ENCODE measurements around the gene NPHS2.

Gene NPHS2

GRCh38 chr1:179554427-179554826 lies 21.3 kb downstream of the NPHS2 start:
- no peaks in the 10 kb centered on the region for H3K4me1 ChIP-seq (ENCODE audit: control insufficient read depth in 1 of 2, insufficient read depth in 1 of 2, low read depth in 1 of 2, low read length in 1 of 2)
- H3K9me3 ChIP-seq, result no peaks in the 10 kb centered on the region
- TF ChIP-seq, protein P1, sequence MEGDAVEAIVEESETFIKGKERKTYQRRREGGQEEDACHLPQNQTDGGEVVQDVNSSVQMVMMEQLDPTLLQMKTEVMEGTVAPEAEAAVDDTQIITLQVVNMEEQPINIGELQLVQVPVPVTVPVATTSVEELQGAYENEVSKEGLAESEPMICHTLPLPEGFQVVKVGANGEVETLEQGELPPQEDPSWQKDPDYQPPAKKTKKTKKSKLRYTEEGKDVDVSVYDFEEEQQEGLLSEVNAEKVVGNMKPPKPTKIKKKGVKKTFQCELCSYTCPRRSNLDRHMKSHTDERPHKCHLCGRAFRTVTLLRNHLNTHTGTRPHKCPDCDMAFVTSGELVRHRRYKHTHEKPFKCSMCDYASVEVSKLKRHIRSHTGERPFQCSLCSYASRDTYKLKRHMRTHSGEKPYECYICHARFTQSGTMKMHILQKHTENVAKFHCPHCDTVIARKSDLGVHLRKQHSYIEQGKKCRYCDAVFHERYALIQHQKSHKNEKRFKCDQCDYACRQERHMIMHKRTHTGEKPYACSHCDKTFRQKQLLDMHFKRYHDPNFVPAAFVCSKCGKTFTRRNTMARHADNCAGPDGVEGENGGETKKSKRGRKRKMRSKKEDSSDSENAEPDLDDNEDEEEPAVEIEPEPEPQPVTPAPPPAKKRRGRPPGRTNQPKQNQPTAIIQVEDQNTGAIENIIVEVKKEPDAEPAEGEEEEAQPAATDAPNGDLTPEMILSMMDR (IDR thresholded peaks at IDR 0.05), result no peak
- no peak overlapping the region for H3K27ac ChIP-seq
- no peak overlapping the region for H3K4me3 ChIP-seq (ENCODE audit: low read depth in 1 of 2, low read length in 1 of 2)
- H3K36me3 ChIP-seq, result no peaks in the 10 kb centered on the region
- peaks cover 8% of the 10 kb centered on the region for H3K27me3 ChIP-seq

GRCh38 chr1:179550746-179551682 lies 24.7 kb downstream of the NPHS2 start:
- Histone ChIP-seq H3K4me1 (ENCODE audit: control insufficient read depth in 1 of 2, insufficient read depth in 1 of 2, low read depth in 1 of 2, low read length in 1 of 2) (no peaks in the 10 kb centered on the region), H3K27me3 (no peaks in the 10 kb centered on the region), H3K9me3 (no peaks in the 10 kb centered on the region), H3K4me3 (ENCODE audit: low read depth in 1 of 2, low read length in 1 of 2) (no peak overlapping the region), H3K27ac (no peak overlapping the region), H3K36me3 (no peaks in the 10 kb centered on the region)
- TF ChIP-seq, protein P1 (IDR thresholded peaks at IDR 0.05), result no peak

DNA sequence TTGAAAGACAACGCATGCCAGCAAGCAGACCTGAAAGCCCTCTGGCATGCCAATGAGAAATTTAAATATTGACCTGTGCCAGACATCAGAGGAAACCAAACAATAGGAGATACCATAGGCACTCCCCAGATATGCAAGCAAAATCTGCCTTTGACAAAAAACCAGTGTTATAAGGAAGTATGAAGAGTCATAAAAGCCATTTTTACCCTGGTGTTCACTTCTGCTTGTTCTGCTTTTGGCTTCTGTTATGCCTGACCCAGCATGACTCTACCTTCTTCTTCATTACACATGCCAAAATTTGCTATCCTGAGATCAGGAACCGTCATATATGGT lies 26.4 kb downstream of the NPHS2 start:
- Histone ChIP-seq H3K27ac (no peak overlapping the region), H3K4me3 (ENCODE audit: low read depth in 1 of 2, low read length in 1 of 2) (no peak overlapping the region), H3K36me3 (no peaks in the 10 kb centered on the region), H3K4me1 (ENCODE audit: control insufficient read depth in 1 of 2, insufficient read depth in 1 of 2, low read depth in 1 of 2, low read length in 1 of 2) (no peaks in the 10 kb centered on the region), H3K27me3 (no peaks in the 10 kb centered on the region), H3K9me3 (no peaks in the 10 kb centered on the region)
- TF ChIP-seq, protein P1 (IDR thresholded peaks at IDR 0.05), result no peak

GRCh38 chr1:179548666-179549367 lies 26.9 kb downstream of the NPHS2 start:
- no peaks in the 10 kb centered on the region for H3K36me3 ChIP-seq
- H3K27ac ChIP-seq, result no peak overlapping the region

GRCh38 chr1:179547021-179547535 lies 28.7 kb downstream of the NPHS2 start:
- TF ChIP-seq, protein P1 (IDR thresholded peaks at IDR 0.05), result no peak
- Histone ChIP-seq H3K4me3 (ENCODE audit: low read depth in 1 of 2, low read length in 1 of 2) (no peak overlapping the region), H3K36me3 (no peaks in the 10 kb centered on the region), H3K27me3 (no peaks in the 10 kb centered on the region), H3K27ac (no peak overlapping the region), H3K9me3 (no peaks in the 10 kb centered on the region), H3K4me1 (ENCODE audit: control insufficient read depth in 1 of 2, insufficient read depth in 1 of 2, low read depth in 1 of 2, low read length in 1 of 2) (no peaks in the 10 kb centered on the region)

More at GRCh38 chr1:179548666-179549367, 26.9 kb downstream of the NPHS2 start:
- H3K27me3 ChIP-seq, result no peaks in the 10 kb centered on the region
- H3K4me1 ChIP-seq (ENCODE audit: control insufficient read depth in 1 of 2, insufficient read depth in 1 of 2, low read depth in 1 of 2, low read length in 1 of 2), result no peaks in the 10 kb centered on the region
- TF ChIP-seq, protein P1 (IDR thresholded peaks at IDR 0.05), result no peak
- H3K4me3 ChIP-seq (ENCODE audit: low read depth in 1 of 2, low read length in 1 of 2), result no peak overlapping the region
- no peaks in the 10 kb centered on the region for H3K9me3 ChIP-seq

All from neutrophil (primary cell).